ENCODE data around the gene SMYD3. TPM values are rescaled to one million over a fixed set of nuclear protein-coding genes. Genes with fewer than 3 reads are reported as not detected.

Gene SMYD3
- total and polyA plus RNA-seq, 2 donors (not counting 1 experiment from before 2014, with no cell fraction given), result 9.7 to 37.2 TPM

GRCh38 chr1:246032984-246033383, 474.1 kb downstream of the SMYD3 start:
- Mint-ChIP-seq H3K27ac (no peak overlapping the region), H3K9me3 (ENCODE audit: insufficient read depth) (no peaks in the 10 kb centered on the region), H3K4me1 (peaks cover 4% of the 10 kb centered on the region), H3K27me3 (no peaks in the 10 kb centered on the region), H3K4me3 (no peak overlapping the region)
- Histone ChIP-seq H3K27ac (ENCODE audit: low read length in 2 of 2) (no peak overlapping the region), H4K20me1 (ENCODE audit: control insufficient read depth, insufficient read depth, low read length, poor library complexity, severe bottlenecking) (no peaks in the 10 kb centered on the region), H3K36me3 (replicated peaks in 1 of 2; ENCODE audit: control extremely low read depth in 1 of 2, control insufficient read depth in 1 of 2, extremely low read depth in 1 of 2, insufficient read depth in 2 of 2, low read length in 1 of 2) (no peaks in the 10 kb centered on the region), H3K27me3 (replicated peaks in 1 of 4; ENCODE audit: control extremely low read depth in 1 of 4, control insufficient read depth in 3 of 4, insufficient read depth in 4 of 4, low read length in 3 of 4) (no peaks in the 10 kb centered on the region), H3K4me3 (ENCODE audit: control extremely low read depth in 1 of 5, extremely low read depth in 1 of 5, insufficient read depth in 1 of 5, low read depth in 2 of 5, low read length in 4 of 5) (no peak overlapping the region), H3K9ac (ENCODE audit: low read length) (no peak overlapping the region), H3K79me2 (ENCODE audit: control insufficient read depth, insufficient read depth, low read length) (no peaks in the 10 kb centered on the region), H3K4me1 (ENCODE audit: control insufficient read depth in 2 of 2, insufficient read depth in 2 of 2, low read length in 2 of 2) (no peaks in the 10 kb centered on the region), H3K9me3 (ENCODE audit: control extremely low read depth in 1 of 3, control insufficient read depth in 2 of 3, insufficient read depth in 1 of 3, low read length in 2 of 3) (no peaks in the 10 kb centered on the region), H3K4me2 (replicated peaks; ENCODE audit: low read depth, low read length, poor library complexity, severe bottlenecking) (no peak overlapping the region), H2AFZ (ENCODE audit: insufficient read depth, low read depth, low read length, poor library complexity, severe bottlenecking) (no peak overlapping the region)
- ChIA-PET CTCF (interaction anchor here (0.7 kb wide), 1 partner anchor 30 kb away, joined by 3 read pairs; no protein-coding TSS in a partner anchor), POLR2A (no interaction called here)
- intact Hi-C loops (cut with micrococcal nuclease), result no loop called here
- no peak for DNase-seq
- WGBS (ENCODE audit: insufficient coverage), result no CpG with 5 or more reads among the region's 1 CpG
- no peak for ATAC-seq (ENCODE audit: low read depth)
- no peak for TF ChIP-seq EZH2 (IDR thresholded peaks at IDR 0.05; ENCODE audit: borderline replicate concordance, insufficient read depth, low read depth, low read length, poor library complexity, severe bottlenecking)
- no peak for TF ChIP-seq CTCF (IDR thresholded peaks at IDR 0.05)

GRCh38 chr1:246032031-246032551, 475.0 kb downstream of the SMYD3 start:
- TF ChIP-seq EZH2 (IDR thresholded peaks at IDR 0.05; ENCODE audit: borderline replicate concordance, insufficient read depth, low read depth, low read length, poor library complexity, severe bottlenecking) (no peak), CTCF (IDR thresholded peaks at IDR 0.05) (no peak)
- CTCF ChIA-PET, result interaction anchor here (0.7 kb wide), 1 partner anchor 29 kb away, joined by 3 read pairs; no protein-coding TSS in a partner anchor
- DNase-seq, result no peak

More at GRCh38 chr1:246032031-246032551, 475.0 kb downstream of the SMYD3 start:
- Histone ChIP-seq H3K9me3 (ENCODE audit: control extremely low read depth in 1 of 3, control insufficient read depth in 2 of 3, insufficient read depth in 1 of 3, low read length in 2 of 3) (no peaks in the 10 kb centered on the region), H3K4me2 (replicated peaks; ENCODE audit: low read depth, low read length, poor library complexity, severe bottlenecking) (no peak overlapping the region), H3K4me1 (ENCODE audit: control insufficient read depth in 2 of 2, insufficient read depth in 2 of 2, low read length in 2 of 2) (no peaks in the 10 kb centered on the region), H3K27ac (ENCODE audit: low read length in 2 of 2) (no peak overlapping the region), H3K36me3 (replicated peaks in 1 of 2; ENCODE audit: control extremely low read depth in 1 of 2, control insufficient read depth in 1 of 2, extremely low read depth in 1 of 2, insufficient read depth in 2 of 2, low read length in 1 of 2) (no peaks in the 10 kb centered on the region), H3K79me2 (ENCODE audit: control insufficient read depth, insufficient read depth, low read length) (no peaks in the 10 kb centered on the region), H2AFZ (ENCODE audit: insufficient read depth, low read depth, low read length, poor library complexity, severe bottlenecking) (no peak overlapping the region), H4K20me1 (ENCODE audit: control insufficient read depth, insufficient read depth, low read length, poor library complexity, severe bottlenecking) (no peaks in the 10 kb centered on the region), H3K4me3 (ENCODE audit: control extremely low read depth in 1 of 5, extremely low read depth in 1 of 5, insufficient read depth in 1 of 5, low read depth in 2 of 5, low read length in 4 of 5) (no peak overlapping the region), H3K9ac (ENCODE audit: low read length) (no peak overlapping the region), H3K27me3 (replicated peaks in 1 of 4; ENCODE audit: control extremely low read depth in 1 of 4, control insufficient read depth in 3 of 4, insufficient read depth in 4 of 4, low read length in 3 of 4) (no peaks in the 10 kb centered on the region)
- Mint-ChIP-seq H3K4me3 (no peak overlapping the region), H3K27me3 (no peaks in the 10 kb centered on the region), H3K27ac (no peak overlapping the region), H3K4me1 (peaks cover 4% of the 10 kb centered on the region), H3K9me3 (ENCODE audit: insufficient read depth) (no peaks in the 10 kb centered on the region)
- ATAC-seq (ENCODE audit: low read depth), result no peak
- intact Hi-C loops (cut with micrococcal nuclease), result no loop called here
- POLR2A ChIA-PET, result no interaction called here
- 82% methylated on average over 3 of the region's 3 CpGs for WGBS (ENCODE audit: insufficient coverage)
